ENCODE results near the gene HCN2. TPM values are rescaled to one million over a fixed set of nuclear protein-coding genes. Genes with fewer than 3 reads are reported as not detected.
A peak's percentile ranks its signal among the peaks of the same experiment; 100 is the strongest.
"Not testable (repeated sequence)": the region's sequence is repeated elsewhere in the genome, so short reads cannot be mapped to it uniquely, and the experiment has no call there.

The HCN2 gene
- total RNA-seq, 1 donor from 2014 or later, result 0.30 TPM

GRCh38 chr19:617551-618246 is 28.0 kb downstream of the HCN2 start:
- ATAC-seq (no peak), DNase-seq (ENCODE audit: low spot score) (no peak)

GRCh38 chr19:618247-618619 is 28.6 kb downstream of the HCN2 start:
- DNase-seq (ENCODE audit: low spot score) (no peak), ATAC-seq (no peak)

GRCh38 chr19:618674-619285 is 29.1 kb downstream of the HCN2 start:
- ATAC-seq (no peak), DNase-seq (ENCODE audit: low spot score) (no peak)

- ATAC-seq, result no peak
- DNase-seq (ENCODE audit: low spot score), result no peak
Observed at GRCh38 chr19:619286-620002, 29.8 kb downstream of the HCN2 start.

- DNase-seq (ENCODE audit: low spot score), result no peak
- ATAC-seq, result no peak
Observed at GRCh38 chr19:620166-620862, 30.6 kb downstream of the HCN2 start.

GRCh38 chr19:621191-621590 is 31.5 kb downstream of the HCN2 start:
- not testable (repeated sequence) for ATAC-seq; DNase-seq (ENCODE audit: low spot score)

GRCh38 chr19:621819-622218 is 32.1 kb downstream of the HCN2 start:
- DNase-seq (ENCODE audit: low spot score), result no peak
- no peak for ATAC-seq

- DNase-seq (ENCODE audit: low spot score) (no peak), ATAC-seq (no peak)
Observed at GRCh38 chr19:622666-623065, 33.0 kb downstream of the HCN2 start.

- no peak for ATAC-seq
- no peak for DNase-seq (ENCODE audit: low spot score)
Observed at GRCh38 chr19:623175-623916, 33.7 kb downstream of the HCN2 start.

GRCh38 chr19:623974-624373 is 34.3 kb downstream of the HCN2 start:
- no peak for ATAC-seq
- no peak for DNase-seq (ENCODE audit: low spot score)

- no peak for ATAC-seq
- DNase-seq (ENCODE audit: low spot score), result no peak
Observed at GRCh38 chr19:624433-625109, 34.9 kb downstream of the HCN2 start.

GRCh38 chr19:625257-625656 is 35.6 kb downstream of the HCN2 start:
- no peak for DNase-seq (ENCODE audit: low spot score)
- ATAC-seq, result no peak

GRCh38 chr19:626566-626965 is 36.9 kb downstream of the HCN2 start:
- not testable (repeated sequence) for DNase-seq (ENCODE audit: low spot score); ATAC-seq

- no peak for DNase-seq (ENCODE audit: low spot score)
- ATAC-seq, result no peak
Observed at GRCh38 chr19:628168-628567, 38.5 kb downstream of the HCN2 start.

GRCh38 chr19:629515-629914 is 39.8 kb downstream of the HCN2 start:
- not testable (repeated sequence) for ATAC-seq; DNase-seq (ENCODE audit: low spot score)

- no peak for ATAC-seq
- no peak for DNase-seq (ENCODE audit: low spot score)
Observed at GRCh38 chr19:629961-630714, 40.5 kb downstream of the HCN2 start.

- ATAC-seq (peak; percentile 64), DNase-seq (ENCODE audit: low spot score) (no peak)
Observed at GRCh38 chr19:632579-633067, 42.9 kb downstream of the HCN2 start.

- DNase-seq (ENCODE audit: low spot score), result peak; percentile 98
- ATAC-seq, result peak; percentile 94
Observed at GRCh38 chr19:633068-633785, 43.5 kb downstream of the HCN2 start, which contains the start of gene POLRMT. POLRMT (minus strand) TSS chr19:633537; CDS start chr19:633512, 25 bp downstream.
